Measurements from ENCODE around the gene CDH18.

Gene CDH18

DNA sequence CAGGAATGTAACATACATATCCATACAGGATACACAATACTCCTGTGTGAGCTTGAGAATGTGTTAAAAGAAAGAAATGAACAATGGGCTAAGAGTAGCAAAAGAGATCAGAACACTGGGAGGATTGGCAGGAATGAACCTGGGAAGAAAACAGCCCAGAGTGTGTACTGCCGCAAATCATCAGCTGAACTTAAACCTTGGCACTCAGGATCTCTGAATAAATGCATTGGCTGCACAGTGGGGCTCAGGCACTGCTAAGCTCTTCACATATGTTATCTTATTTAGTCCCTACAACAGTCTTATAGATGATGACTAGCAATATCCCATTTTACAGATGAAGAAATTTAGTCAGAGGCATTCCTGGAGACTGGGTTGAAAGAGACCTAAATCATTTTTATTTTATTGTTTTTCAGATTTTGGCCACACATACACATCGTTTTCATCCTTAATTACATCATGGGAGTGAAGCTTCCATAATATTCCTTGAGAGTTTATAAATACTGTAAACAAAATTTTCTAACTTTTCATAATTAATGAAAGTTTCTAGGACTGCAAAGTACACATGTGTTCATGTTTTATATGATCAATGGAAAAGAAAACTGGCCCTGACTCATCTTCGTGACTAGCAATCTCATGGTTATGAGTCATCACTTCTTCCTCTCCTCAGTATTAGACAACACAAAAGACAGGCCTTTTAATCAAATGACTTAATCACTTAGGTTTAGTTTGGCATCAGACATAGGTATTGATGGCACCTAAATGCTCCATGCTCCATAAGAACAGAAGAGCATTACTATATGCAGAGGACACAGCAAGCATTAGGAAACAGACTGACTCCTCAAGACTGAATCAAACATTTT, 59.2 kb downstream of the CDH18 start:
- peak; percentile 82 for DNase-seq

DNA sequence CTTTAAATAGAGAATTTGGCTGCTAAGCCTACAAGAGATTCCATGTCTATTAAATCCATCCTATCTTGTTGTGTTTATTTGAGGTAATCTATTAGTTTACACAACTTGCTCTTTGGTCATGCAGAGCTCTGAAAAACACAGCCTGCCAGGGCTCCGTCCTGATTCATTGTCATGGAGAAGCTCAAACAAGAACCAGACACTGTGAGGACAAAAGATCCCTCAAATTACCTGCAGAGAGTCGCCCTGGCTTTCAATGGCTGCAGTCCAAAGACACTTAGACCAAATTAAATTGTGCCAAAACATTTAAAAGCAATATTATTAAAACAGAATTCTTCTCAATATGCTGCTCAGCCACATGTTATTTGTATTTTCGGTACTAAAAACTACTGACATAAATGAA, 60.1 kb downstream of the CDH18 start:
- no peak for DNase-seq

DNA sequence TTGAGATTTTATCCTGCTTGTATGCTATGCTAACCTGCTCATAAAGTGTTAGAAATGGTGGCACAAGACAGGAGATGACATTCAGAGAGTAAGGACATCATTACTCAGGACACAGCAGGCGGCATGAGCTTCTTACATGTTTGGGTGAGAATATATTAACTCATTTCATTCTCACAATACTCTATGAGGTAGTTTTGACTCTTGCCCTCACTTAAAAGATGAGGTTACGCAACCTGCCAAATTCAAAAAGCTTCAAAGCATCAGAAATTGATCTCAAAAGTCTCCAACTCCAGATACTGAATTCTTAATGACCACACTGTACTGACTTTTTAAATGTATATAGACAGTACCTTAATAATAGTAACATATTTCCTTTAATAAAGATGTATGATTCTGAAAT, 60.8 kb downstream of the CDH18 start:
- DNase-seq: no peak

DNA sequence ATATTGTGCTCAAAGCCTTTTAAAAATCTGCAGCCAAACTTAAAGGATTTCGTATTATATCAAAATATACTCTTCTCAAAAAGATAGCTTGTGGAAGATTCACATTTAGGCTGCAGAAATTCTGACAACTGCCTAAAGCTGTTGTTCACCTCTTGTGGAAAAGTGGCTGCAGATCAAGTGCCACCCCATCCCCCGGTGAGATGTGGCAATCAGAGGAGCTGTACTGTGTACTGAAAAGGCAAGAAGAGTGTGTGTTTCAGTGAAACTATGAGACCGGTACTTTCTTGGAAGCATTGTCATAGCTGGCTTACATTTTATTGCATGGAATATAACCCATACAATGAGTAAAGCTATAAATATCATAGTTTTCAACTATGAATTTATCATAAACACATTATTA, 64.3 kb downstream of the CDH18 start:
- DNase-seq: no peak

DNA sequence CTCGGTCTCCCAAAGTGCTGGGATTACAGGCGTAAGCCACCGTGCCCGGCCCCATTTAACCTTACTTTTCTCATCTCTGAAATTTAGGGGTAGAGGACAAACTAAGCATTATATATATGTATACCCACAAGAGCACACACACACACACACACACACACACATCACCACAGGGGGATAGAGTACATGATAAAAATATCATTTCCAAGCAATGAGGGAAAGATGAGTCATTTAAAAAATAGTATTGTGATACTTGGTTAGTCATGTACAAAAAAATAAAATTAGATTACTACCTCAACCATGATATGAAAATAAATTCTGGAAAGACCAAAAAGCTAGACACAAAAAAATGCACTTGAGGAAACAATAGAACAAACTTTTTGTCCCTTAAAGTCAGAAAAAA, 67.2 kb downstream of the CDH18 start:
- DNase-seq: no peak

DNA sequence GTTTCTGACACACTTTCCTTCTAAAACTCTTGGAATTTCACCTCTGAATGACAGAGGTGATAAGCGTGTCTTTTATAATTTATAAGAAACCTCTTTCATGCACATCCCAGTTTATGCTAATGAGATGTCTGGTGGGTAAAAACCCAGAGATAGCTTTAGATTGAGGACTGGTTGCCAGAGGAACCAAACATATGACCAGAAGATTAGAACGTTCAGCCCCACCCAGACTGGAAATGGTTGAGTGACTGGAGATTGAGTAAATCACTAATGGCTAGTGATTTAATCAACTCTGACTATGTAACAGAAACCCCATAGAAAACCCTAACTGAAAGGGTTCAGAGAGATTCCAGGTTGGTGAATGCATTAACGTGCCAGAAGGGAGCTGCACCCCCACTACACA, 69.2 kb downstream of the CDH18 start:
- DNase-seq: no peak

DNA sequence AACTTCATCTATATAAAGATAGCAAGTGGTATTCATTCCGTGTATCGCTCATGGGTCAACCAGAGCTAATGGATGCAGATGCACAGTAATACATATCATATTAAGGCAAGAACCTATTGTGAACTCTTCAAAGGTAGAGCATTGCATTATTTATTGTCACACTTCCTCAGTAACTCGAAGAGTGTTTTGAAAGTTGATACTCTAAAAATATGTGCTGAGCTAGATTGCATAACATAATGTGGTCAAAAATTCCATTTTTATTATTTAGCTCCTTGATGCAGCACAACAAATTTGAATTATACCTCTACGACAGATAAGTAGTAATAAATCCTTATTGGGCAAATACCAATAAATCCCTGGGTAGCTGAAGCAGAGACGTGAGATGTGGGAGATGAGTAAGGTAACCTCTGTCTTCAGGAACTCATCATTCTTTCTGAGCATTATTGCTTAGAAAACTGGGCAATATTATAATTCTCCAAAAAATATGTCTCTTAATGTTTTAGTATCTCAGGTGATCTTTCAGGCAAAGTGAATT, 70.3 kb downstream of the CDH18 start:
- DNase-seq: no peak

DNA sequence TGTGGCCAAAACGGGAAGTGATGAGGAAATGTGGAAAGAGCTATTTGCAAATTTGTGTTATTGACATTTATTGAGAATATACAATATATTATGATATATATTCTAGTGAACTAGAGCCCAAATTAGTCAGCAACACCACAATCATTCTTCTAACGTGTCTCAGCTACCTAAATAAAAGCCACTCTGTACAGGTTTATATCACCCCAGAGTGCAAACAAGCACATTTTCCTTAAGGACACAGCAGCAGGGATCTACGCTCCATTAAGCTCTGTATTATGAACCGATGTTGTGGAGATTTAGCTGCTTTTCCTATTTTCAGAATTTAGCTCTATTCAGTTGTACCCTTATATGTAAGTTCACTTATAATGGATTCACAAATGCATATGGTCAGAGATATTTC, 77.9 kb downstream of the CDH18 start:
- DNase-seq: no peak

DNA sequence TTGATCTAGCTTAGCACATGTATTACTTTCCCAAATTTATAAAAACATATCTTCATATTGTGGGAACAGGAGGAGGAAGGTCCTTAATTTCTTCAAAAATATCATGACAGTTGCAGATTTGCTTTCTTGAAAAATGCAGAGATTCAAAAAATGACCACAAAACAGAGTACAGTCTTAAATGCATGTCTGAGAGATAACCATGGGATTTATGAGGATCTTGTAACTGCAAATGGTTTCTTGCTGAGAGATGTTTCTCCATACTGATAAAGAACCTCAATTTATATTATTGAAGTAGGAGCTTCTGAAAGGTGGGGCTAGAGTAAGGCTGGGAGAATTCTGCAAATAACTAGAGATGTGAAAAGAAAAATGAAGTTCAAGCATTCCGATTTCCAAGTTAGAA, 83.2 kb downstream of the CDH18 start:
- no peak for DNase-seq

DNA sequence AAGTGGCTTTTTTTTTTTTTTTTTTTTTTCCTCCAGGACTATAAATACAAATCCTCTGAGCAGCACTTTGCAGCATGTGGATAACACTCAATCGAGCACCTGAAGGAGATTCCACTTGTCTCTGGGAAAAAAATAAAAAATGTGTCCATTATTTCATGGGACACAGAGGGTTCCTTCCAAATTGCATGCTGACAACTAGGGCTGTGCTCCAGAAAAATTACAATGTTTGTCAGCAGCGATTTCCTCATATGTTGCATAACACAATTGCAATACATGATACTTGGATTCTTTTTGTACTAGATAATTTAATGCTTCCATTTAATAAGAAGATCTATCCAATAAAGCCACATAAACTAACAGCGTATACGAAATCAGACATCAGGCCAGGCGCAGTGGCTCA, 84.4 kb downstream of the CDH18 start:
- DNase-seq: no peak

DNA sequence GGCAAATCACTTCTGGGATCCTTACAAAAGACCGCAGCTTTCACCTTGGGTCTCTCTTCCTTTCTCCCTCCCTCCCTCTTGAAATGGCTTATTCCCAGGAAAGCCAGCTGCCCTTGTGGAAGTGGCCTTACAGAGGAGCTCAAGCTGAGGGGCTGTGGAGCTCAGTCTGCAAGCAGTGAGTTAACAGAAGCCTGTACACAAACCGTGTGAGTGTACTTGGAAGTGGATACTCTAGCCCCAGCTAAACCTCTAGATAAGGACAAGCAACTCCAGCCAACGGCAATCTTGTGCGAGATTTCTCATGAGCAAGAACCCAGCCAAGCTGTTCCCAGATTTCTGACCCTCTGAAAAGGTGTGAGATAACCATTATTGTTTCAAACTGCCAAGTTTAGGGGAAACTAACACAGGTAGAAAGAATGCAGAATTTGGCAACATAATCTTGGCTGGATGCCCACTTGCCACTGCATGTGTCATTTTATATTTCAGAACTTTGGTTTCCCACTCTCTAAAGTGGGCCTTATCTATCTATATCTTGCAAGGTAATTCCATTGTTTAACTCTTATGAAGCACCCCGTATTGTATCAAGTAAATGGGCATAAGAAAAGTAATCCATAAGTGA, 85.6 kb downstream of the CDH18 start:
- no peak for DNase-seq

DNA sequence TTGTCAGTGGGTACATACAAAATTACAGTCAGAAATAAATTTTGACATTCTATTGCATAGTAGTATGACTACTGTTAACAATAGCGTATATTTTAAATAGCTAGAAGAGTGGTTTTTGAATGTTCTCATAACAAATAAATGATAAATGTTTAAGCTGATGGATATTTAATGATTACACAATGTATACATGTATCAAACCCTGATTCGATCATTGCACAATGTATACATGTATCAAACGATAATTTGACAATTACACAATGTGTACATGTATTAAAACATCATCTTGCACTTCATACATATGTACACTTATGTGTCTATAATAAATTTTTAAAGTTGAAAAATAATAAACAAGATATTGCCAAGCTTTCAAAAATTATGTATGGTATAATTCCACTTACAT, 87.7 kb downstream of the CDH18 start:
- DNase-seq: no peak

DNA sequence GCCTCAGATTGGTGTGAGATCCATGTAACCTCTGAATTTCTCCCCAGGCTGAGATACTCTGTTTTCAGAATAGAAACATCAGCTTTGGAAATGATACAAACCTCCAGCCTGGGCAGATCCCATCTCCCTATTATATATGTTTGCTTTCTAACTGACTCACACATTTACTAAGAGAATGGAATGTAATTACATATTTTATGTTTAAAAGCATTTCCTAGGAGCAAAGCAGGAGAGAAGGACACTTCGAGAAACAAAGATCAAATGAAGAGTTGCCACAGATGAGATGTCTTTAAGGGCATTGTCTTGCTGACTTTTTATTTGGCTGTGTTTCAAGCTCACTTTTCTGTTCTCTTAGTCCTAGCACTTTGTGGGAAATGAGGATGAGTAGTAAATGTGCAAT, 96.3 kb downstream of the CDH18 start:
- DNase-seq: peak; percentile 16

DNA sequence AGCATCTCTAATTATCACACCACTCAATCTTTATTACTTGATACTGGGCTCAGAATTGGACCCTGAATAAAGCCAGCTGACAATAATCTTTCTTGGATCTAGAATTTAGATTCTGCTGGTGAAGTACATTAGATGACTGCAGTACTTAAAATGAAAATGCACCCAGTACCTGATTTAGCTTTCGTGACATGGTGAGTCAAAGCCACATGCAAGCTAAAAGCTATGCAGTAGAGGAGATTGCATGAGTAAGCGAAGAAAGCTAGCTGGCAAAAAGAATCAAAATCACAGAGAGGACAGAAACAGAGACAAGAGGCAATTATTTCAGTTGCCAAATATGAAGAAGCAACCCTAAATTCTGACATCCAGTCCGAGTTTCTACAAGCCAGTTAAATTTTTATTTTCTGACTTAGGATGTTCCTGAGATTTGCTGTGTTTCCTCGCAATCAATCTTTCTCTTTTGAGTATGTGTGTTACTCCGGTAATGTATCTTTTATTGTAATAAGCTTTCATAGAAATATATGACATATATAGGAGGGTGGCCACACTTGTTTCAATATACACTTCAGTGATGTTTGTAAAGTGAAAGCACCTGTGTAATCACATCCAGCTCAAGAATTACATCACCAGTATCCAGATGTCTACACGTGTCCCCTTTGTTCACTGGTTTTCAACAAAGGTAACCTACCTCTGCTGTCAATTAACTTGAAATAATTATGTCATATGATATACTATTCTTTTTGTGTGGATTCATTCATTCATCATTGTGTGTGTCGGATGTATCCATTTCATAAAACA, 101.7 kb downstream of the CDH18 start:
- DNase-seq: no peak

DNA sequence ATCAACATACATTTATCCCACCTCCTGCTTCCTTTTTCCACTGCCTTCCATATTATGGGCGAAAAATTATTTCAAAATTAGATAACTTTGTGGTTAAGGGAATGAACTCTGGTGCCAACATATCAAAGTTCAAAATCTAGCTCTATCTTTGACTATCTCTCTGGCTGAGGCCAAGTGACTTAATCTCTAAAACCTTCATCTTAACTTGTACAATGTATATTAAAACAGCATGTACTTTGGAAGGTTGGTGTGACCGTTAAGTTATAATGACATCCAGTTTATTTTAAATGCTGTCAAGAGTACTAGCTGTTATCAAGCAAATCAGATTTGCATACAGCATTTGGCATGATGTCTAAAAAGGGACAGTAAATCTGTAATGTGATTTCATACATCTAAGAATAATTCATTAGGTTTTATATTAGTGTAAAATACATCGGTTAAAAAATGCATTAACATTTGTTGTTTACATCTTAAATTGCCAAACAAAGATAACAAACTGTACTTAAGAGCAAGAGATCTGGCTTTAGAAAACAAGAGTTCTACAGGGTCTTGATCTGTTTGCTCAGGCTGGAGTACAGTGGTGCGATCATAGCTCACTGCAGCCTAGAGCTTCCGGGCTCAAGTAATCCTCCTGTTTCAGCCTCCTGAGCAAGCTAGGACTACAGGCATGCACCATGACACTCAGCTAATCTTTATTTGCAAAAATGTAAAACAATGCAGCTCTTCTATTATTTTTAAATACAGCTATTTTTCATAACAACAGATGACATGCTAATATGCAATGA, 102.8 kb downstream of the CDH18 start:
- no peak for DNase-seq

DNA sequence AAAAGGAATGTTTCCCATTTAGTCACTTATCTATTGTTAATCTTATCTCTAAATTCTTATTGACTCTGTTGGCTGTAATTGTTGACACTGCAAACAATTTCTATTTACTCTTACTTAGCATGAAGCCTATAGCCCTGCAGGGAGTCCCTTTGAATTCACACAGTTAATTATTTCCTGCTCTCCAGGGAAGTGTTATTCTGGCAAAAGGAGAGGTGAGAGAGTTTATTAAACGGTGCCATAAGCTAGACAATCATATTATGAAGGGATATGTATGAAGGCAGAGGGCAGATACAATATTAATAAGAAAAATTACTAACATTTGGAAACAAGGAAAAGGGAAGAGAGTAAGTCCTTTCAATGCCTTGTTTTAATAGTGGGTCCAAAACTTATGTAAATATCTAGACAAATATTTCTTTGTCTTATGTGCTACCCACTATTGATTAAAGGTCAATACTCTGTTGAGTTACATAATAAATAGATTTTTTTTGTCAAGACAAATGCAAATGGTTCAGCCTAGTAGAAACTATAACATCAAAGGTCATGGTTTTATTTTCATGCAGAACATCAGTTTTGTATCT, 107.1 kb downstream of the CDH18 start:
- DNase-seq: no peak

DNA sequence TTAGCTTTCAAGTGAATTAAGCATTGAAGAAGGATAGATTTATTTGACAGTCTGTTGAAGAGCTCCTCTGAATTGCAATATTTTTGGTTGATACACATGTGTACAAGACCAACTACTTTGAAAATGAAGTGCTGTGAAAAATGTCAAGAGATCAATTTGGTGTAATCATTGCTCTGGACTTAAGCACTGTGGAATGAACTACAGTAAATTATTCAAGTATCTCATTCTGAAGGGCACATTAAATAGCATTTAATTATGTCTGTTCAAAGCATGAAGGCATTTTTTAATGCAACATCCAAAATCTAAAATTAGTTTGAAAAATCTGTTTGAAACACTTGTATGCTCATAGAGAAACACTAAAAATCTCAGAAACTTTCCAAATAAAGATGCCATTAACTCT, 107.5 kb downstream of the CDH18 start:
- DNase-seq: no peak

DNA sequence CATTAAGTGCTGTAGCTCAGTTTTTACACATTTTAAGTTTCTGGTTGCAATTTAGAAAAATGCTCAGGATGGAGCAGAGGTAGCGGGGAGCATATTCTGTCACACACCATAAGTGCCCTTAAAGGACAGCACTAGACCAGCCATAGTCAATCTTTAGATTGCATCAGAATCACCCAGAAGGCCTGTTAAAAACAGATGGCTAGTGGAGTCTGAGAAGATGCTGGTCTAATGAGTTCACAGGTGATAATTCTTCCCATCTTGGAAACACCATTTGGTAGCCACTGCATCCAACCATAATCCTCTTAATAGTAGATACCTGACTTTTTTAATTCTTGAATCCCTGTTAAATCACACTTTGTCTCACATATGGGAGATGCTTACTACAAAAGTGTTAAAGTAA, 113.2 kb downstream of the CDH18 start:
- DNase-seq: no peak

DNA sequence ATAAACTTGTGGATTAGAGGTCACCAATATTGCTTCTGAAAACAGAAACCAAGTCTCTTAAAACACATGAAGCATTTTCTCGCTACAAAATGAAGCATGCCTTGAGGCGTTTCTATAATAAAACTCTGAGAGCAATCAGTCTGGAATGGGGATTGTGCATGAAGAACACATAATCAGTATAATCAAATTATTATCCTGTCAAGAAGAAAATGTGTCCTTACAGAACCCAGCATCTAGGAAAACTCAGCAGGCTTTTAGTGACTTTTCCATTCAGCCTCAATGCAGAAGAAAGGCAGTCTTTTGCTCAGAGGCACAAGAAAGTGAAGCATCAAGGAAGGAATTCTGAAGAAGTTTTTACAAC, 121.9 kb downstream of the CDH18 start:
- no peak for DNase-seq

DNA sequence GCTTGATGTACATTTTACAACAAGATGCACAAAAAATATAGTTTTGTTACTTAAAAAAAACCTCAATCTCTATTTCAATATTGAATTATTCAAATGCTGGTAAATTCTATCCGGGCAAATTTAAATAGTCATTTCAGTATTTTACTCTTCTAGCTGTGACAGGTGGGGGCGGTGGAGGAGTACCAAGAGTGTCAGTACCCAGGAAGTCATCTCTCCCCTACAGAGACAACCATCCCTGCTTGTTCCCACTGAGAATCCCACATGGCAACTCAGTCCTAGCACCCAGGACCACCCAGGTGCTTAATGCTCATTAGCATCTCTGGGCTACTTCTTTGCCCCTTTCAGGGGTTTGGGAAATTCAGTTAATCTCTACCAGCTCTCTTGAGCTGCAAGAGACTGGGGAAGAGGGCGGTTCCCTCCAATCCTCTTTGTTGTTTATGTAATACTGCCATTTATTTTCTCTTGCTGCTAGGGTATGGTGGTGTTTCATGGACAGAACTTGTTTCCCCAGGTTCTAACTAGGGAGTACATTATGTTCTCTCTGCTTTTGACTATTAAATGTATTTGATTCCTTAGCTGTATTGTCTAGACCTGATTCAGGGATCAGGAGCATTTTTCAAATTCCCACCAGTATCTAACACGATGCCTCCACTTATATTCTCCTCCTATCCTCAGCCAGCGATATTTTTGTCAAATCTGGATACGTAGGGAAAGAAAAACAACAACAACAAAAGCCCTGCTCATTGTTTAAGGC, 122.5 kb downstream of the CDH18 start:
- DNase-seq: no peak

DNA sequence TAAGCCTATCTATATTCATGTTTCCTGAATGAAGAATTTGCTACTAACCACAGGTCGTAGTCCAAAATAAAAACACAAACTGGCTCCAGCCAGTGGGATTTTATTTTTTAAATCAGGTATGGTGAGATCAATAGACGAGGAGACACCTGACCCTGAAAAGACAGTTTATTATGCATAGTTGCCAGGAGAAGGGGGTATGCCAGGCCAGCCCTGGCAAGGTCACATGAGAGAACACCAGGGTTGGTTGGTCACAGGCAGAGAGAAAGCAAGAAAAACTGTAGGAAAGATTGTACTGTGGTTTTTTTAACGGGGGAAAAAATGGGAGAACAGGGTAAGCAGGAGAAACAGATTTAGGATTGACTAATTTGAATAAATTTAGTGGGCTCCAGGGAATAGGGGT, 125.3 kb downstream of the CDH18 start:
- no peak for DNase-seq

DNA sequence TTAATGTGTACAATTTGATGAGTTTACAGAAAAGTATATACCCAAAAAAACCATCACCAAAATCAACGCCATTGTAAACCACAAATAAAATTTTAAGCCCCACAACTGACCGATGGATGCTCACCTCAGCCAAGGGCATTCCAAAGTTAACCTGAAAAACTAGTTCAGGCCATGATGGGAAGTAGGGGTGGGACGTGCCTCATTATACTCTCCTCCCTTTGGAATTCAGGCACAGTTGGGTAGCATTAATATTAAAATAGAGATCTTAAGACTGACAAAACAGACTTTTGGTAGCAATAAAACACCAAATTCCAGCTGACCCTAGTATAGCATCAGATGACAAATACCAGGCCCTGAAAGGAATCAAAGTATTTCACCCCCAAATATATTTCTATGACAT, 129.0 kb downstream of the CDH18 start:
- DNase-seq: no peak

All from kidney glomerular epithelial cell (primary cell).